ENCODE data around the gene RAB3GAP1.

DNA sequence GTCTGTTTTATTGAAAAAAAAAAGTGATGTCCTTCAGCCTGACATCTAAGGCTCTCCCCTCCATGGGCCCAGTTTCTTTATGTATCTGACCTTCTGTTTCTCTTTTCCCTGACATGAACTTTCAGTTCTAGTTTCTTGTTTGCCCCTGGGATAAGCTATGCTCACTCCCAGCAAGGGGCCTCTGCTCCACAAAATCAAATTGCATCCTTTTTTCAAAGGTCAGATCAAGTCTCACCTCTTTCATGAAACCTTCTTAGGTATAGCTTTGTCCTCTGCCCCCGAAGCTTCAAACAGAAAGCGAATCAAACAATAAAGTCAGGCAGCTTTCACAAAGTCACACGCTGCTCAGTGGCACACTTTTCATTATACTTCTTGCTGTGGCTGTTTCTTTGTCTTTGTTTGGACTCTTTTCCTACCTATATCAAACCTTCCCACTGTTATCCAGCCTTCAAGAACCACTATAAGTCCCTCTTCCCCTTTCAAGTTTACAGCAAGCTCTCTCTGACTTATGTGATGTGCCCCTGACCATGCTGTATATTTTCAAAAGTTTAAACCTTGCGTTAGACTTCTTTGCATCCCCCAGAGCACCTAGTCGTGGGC lies 28.1 kb upstream of the RAB3GAP1 start:
- TF ChIP-seq, protein P1, sequence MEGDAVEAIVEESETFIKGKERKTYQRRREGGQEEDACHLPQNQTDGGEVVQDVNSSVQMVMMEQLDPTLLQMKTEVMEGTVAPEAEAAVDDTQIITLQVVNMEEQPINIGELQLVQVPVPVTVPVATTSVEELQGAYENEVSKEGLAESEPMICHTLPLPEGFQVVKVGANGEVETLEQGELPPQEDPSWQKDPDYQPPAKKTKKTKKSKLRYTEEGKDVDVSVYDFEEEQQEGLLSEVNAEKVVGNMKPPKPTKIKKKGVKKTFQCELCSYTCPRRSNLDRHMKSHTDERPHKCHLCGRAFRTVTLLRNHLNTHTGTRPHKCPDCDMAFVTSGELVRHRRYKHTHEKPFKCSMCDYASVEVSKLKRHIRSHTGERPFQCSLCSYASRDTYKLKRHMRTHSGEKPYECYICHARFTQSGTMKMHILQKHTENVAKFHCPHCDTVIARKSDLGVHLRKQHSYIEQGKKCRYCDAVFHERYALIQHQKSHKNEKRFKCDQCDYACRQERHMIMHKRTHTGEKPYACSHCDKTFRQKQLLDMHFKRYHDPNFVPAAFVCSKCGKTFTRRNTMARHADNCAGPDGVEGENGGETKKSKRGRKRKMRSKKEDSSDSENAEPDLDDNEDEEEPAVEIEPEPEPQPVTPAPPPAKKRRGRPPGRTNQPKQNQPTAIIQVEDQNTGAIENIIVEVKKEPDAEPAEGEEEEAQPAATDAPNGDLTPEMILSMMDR (optimal IDR thresholded peaks at IDR 0.05 in 1 of 3, IDR thresholded peaks at IDR 0.05 in 1 of 3, conservative IDR thresholded peaks at IDR 0.05 in 1 of 3; ENCODE audit: extremely low read depth in 1 of 3, insufficient read depth in 2 of 3, low read length in 3 of 3), result no peak
- no peak for TF ChIP-seq EZH2 (IDR thresholded peaks at IDR 0.05; ENCODE audit: low read length)

All from keratinocyte (primary cell).